Stimulated activated naive CD8-positive, alpha-beta T cell treated with anti-CD3 and anti-CD28 coated beads, Interleukin-15, Interleukin-2, amounts not matched to agents 100 U/mL and 50 U/mL, for 24 hours (primary cell): Measurements from ENCODE around the gene OPCML.

Experiments used
- ATAC-seq: fragments of 150-1000 bp; cut with Tn5 transposase; one replicate; pipeline ENCODE4 v1.10.0; 2021
- DNase-seq: peaks from one replicate; pipeline ENCODE4 v3.0.0; 2021

OPCML gene

DNA sequence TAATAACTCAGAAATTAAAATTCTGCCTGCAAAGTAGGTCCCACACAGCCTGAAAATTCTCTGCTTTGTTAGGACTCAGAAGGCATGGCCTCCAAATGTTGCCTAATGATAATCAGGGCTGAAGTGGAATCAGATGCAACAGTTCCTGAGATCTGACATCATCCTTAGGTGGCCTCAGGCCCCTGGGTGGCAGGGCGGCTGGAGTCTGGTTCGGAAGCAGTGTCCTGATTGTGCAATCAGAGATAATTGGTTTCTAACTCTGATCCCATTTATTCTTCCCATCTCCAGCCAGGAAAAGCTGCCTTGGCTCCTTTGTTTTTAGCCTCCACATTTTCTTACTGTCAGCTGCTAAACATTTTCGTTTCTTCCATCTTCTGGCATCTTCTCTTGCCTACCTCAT is 399.3 kb downstream of the OPCML start:
- no peak for ATAC-seq
- DNase-seq = no peak

DNA sequence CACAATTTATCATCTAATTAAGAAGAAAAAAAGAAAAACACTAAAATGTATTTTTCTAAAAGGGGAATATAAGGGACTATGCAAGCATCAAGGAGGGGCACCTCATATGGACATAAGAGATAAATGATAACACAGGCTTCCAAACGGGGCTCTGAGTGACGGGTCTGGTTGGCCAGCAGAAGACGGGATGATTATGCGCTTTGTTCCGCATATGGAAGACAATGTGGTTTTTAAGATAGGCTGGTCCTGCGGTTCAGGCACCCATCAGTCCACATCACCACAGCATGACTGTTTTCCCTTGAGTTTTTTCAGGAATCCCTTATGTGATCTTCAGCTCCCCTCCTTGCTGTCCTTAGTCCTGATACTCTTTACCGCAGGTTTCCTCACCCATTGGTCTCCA is 404.6 kb downstream of the OPCML start:
- ATAC-seq (no peak), DNase-seq (no peak)

DNA sequence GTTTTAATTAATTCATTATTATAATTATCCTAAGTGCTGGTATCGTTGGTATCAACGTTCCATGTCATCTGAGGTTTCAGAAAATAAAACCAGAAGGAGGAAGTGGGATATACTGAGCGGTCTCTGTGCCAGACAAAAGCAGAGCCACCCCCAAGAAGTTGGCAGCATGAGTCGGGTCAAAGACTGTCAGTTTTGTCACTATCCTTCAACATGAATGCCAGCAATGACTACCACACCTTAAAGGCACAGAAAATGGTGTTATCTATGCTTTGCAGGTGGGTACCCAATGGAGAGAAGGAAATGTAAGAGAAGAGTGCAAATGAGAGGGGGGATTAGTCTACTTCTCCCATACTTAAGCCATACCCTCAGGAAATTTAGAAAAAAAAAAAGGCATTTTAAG is 408.5 kb downstream of the OPCML start:
- DNase-seq (no peak), ATAC-seq (no peak)

DNA sequence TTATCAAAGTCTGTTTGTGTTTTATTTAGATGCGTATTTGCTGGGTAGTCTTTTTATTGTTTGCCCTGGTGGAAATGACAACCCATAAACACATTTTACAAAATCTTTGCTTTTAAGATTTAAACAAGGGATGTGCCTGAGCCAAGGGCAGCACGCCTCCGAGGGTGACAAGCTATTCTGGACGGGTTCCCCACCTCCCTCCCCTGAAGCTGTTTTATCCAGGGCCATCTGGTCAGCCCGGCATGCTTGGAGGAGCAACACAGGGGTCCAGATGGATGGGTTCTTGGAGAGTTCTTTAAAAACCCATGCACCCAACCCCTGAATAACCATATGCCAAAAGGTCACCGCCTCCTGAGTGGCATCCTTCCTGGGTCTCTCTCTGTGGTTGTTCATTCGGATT is 408.9 kb downstream of the OPCML start:
- DNase-seq (no peak), ATAC-seq (no peak)

DNA sequence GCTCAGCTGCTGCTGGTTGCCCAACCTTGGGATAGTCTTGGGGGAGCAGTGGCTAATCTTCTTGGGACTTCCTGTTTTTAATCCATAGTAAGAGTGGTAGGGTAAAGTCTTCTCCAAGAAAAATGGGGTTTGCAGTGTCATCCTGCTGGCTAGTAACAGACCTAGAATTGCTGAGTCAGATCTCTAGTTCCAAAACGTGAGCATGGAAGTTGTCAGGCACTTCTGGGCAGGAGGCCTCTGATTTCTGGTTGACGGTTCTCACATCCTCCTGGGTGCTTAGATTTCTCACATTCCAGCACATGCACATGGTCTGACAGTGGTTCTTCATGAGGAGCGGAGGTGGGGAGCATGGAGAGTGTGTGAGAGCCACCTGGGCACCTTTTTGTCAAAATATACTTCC is 410.0 kb downstream of the OPCML start:
- no peak for DNase-seq
- no peak for ATAC-seq

DNA sequence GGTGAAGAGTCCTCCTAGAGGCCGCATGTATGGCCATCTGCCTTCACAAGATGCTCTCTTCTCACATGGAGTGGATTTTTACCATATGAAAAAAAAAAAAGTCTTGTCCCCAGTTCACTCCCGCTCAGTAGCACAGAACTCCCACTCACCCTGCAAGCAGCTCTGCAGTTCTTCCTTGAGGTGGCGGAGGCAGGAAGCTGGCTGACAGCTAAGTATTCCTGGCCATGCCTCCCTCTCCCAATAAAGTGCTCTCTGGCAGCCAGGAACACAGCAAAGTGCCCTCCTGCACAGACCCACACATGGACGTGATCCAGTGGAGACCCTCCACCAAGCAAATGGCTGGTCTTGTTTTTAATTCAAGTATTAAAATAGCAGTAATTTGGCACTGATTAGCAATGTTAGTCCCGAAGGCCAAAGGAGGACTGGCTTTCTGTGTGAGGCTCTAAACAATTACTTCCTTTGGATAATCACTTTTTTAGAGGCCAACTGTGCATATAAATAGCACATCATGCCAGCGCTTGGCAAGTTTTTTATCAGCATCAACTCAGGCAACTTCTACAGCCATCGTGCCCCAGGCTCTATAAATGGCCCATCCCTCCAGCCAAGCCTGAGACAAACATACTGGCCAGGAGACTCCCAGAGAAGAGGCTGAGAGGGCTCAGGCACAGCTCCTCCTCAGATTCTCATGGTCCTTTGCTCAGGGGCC is 413.6 kb downstream of the OPCML start:
- ATAC-seq (no peak), DNase-seq (no peak)

DNA sequence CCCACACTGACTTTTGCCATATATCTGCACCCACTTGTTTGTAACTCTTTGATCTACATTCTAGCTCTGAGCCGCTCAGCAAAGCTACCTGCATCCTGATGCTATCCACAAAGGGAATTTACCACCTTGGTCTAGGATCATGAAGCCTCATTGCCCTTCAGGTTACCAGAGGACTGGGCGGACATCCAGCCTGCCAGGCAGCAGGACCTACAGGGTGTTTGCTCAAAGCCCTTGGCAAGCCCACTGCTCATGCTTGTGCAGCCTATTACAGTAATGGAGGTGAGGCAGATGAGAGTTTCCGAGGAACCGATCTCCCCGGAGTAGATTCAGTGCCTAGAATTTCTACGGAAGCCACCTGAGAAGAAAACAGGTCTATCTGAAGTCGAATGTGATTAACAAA is 417.2 kb downstream of the OPCML start:
- ATAC-seq (no peak), DNase-seq (no peak)

DNA sequence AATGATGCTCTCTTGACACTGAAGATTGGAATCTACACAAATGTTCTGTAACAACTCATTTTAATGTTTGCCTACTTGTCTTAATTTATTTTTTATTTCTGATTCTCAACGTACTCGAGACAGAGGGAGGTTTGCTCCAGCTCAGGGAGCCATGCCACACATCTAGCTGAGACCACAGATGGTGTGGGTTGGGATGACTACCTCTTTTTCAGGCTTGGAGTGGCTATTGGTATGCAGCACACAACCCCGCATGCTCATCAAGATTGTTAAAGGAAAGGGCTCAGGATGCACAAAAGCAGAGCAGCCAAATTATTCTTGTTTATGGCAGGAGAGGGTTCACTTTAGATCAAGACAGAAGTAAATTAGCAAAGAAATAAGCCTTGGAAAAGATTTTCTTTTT is 424.5 kb downstream of the OPCML start:
- DNase-seq (no peak), ATAC-seq (no peak)

GRCh38 chr11:133107136-133107535 is 425.2 kb downstream of the OPCML start:
- DNase-seq (no peak), ATAC-seq (no peak)

DNA sequence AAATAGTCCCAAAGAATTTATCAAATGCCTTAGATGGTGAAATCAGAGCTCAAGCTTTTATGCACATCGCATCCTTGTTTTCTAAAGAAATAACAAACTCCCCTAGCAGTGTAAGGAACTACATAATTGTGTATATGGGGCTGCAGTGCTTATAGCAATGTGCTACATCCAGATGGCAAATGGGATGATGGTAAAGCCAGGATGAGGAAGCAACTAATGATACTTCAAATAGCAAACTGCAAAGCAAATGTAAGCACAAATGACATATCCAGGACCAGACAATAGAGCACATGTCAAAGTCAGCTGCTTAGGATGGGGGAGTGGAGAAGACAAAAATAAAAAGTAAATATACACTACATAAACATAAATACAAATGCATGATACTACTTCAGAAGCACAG is 425.9 kb downstream of the OPCML start:
- DNase-seq (no peak), ATAC-seq (no peak)

DNA sequence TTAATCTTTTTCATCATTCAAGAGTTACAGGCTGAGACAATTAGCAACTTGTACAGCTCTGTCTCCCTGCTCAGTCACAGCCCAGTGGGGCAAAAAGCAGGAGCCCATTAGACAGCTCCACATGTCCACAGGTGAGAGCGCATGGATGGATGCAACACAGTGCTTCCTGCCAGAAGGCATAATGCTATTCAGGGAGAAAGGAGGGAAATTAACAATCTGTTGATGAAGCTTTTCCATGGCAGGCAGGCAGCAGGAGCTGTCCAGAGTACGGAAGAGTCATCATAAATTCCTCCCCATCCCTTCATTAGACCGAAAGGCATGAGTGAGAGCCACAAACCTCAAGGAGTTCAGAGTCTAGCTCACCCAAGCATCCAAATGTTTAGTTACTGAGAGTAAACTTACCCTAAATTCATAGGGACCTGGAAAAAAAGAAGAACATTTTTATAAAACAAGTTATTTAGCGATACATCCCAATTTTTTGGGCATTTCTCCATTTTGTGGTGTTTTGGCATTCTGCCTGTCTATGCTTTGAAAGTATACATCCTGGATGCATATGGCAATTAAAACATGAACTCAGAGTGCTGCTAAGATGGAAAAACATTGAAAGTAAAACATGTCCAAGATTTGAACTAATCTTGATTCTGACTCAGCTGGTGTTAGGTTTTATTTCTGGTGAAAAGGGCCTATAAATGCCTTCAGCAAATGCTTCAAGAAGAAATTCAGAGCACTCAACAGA is 428.1 kb downstream of the OPCML start:
- ATAC-seq (no peak), DNase-seq (no peak)

GRCh38 chr11:133096981-133097380 is 435.3 kb downstream of the OPCML start:
- ATAC-seq = no peak
- DNase-seq = no peak

- no peak for DNase-seq
- ATAC-seq = no peak
Measured at GRCh38 chr11:133086518-133086917, 445.8 kb downstream of the OPCML start.

GRCh38 chr11:133082841-133083488 is 449.3 kb downstream of the OPCML start:
- peak; percentile 81 for DNase-seq

DNA sequence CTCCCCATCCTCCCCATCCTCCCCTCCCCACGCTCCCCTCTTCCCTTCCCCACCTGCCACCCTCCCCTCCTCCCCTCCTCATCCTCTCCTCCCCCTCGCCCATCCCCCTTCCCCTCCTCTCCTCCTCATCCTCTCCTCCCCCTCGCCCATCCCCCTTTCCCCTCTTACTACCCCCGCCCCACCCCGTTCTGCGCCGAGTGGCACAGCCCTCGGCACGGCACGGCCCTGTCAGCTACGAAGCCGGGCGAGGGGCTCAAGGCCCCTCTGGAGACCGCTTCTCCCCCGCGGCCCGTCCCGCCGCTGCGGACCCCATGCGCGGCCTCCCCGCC is 449.9 kb downstream of the OPCML start:
- ATAC-seq (no peak), DNase-seq (peak; percentile 15)

More at GRCh38 chr11:133082841-133083488, 449.3 kb downstream of the OPCML start:
- peak; percentile 93 for ATAC-seq

GRCh38 chr11:133081730-133082452 is 450.4 kb downstream of the OPCML start:
- DNase-seq (no peak), ATAC-seq (no peak)

GRCh38 chr11:133081020-133081419 is 451.3 kb downstream of the OPCML start:
- DNase-seq (no peak), ATAC-seq (no peak)

DNA sequence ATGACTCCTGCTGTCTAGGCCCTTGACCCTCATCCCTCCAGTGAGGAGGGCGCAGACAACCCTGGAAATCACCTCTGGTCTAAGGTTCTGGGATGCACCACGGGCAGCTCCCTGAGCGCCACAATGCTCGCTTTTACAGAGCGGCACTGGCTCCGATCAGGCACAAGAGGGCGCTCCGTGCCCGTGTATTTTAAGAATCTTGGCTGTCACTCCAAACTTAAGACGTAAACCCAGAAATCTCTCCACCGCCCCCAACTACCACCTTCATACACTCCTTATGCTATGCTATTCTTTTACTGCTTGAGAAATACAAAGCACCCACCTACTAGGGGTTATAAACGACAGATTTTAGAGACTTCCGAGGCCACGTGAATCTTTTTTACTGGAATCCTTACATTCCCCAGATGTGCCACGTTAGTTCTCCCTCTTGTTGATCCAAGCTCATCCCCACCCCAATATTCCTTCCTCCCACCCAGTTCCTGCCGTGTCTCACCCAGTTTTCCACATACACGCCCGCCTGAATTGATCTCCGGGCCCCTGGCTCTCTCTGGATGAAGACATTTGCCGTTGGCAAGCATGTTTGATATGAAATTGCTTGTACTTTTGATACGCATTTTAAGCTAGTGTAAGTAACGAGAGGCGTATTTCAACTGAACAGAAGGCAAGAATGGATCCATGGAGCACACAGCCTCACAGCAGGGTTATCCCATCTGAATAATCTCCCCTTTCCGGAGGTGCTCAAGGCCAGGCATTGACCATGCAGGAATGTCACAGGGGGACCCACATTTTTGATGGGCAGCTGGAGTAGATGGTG is 453.5 kb downstream of the OPCML start:
- DNase-seq (peak; percentile 37), ATAC-seq (no peak)

DNA sequence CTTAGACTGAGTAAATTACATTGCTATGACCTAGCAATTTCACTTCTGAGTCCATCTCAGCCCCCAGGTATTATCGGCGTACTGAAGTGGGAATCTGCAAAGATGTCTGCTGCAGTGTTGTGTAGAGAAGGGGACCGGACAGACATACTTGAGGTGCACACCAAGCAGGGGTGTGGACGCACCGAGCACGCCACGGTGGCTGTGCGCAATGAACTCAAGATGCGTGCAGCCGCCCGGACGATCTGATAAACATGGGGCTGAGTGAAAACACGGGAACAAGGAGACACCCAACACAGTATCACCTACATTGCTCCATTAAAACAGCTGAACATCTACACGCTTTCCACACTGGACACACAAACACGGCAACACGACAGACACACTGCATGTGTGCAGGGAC is 454.3 kb downstream of the OPCML start:
- ATAC-seq (no peak), DNase-seq (no peak)

DNA sequence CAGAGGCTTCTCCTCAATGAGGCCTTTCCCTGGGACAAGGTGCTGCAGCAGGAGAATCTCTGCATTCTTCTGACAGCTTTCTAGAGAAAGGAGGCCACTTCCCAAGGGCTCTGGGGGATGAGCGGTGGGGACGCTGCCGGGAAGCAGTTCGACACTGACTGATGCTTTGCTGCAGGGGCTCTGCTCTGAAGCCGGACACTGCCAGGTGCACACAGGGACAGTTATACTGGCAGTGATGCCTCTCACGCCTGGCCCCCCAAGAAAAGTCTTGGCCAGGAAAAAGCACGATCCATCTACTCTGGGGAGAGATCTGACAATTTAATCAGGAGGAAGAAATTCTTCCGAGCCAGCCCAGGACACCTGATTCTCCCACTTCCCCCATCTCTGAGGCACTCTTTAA is 456.9 kb downstream of the OPCML start:
- ATAC-seq (no peak), DNase-seq (no peak)

DNA sequence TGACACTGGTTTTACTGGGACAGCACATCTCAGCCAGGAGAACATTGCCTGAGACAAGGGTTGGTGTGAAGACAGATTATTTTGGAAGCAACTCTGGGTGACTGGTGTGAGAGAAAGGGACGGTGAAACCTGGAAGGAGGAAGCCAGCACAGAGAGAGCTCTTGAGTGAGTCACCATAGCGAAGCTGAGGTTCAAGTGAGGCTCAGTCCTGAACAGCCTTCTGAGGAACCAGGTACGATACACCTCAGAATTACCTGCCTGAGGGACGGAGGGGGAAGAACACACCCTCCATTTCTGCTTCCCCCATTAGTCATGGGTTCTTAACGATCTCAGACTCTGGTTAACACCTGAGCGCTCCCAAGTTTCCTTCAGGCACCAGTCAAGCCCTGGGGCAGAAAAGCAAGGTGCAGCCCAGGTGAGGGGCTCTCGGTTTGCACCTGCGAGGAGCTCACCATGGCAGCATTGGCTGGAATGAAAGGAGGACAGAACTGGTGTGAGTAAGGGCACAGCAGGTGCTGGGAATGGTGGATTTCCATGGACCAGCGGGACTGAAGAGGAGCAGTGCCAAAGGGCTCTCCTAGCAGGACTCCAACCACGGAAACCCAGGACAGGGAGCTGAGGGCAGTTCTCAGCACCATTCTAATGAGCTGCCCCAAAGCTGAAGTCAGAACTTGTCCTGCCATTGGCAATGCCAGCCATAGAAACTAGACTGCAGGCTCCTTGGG is 459.3 kb downstream of the OPCML start:
- no peak for ATAC-seq

More for the DNA sequence above, 459.3 kb downstream of the OPCML start:
- no peak for DNase-seq
